SU-DHL-6 (cell line): ENCODE results near the gene PITHD1.

Source experiments
- CTCF ChIP-seq: fragments of 200-600 bp; sonication (generic); IDR thresholded peaks from one replicate; pipeline ENCODE4 v1.5.1; 2017; ENCODE audit warnings: antibody characterized with exemption, mild to moderate bottlenecking, low read length, moderate library complexity; ENCODE audit not compliant: insufficient read depth, poor library complexity, severe bottlenecking
- EZH2phosphoT487 ChIP-seq: fragments of 200-600 bp; sonication (generic), shearing (Covaris generic); conservative IDR thresholded peaks from 2 replicates; pipeline ENCODE4 v1.6.1; 2018; ENCODE audit warnings: mild to moderate bottlenecking, antibody characterized with exemption, low read length, moderate library complexity, mixed read lengths

GRCh38 chr1:23801338-23801748 lies 23.1 kb downstream of the PITHD1 start:
- TF ChIP-seq CTCF (no peak), EZH2phosphoT487 (no peak)
